IMR-90 (cell line): ENCODE data around the gene URB1. TPM values are rescaled to one million over a fixed set of nuclear protein-coding genes. Genes with fewer than 3 reads are reported as not detected.
"Not testable (repeated sequence)": the region's sequence is repeated elsewhere in the genome, so short reads cannot be mapped to it uniquely, and the experiment has no call there.

Source experiments
- ATAC-seq: fragments of 200-7000 bp; cut with Tn5 transposase; 2 replicates; pipeline ENCODE4 v1.9.1; 2020; ENCODE audit warnings: low read depth, mild to moderate bottlenecking, moderate library complexity
- BruUV-seq: library from RNA; stranded (reverse); fragments of 400-500 nt; replicated peaks from 2 replicates; lab custom pipeline; 2021; lab: Mats Ljungman, UMichigan
- CTCF ChIA-PET: fragments of 300-600 bp; formaldehyde crosslinking; extraction: SDS; loops from one replicate; lab custom pipeline; 2021; ENCODE audit warnings: antibody characterized with exemption; lab: Yijun Ruan, JAX
- POLR2A ChIA-PET: fragments of 300-600 bp; sonication (Branson Sonifier 250); formaldehyde crosslinking; loops from one replicate; lab custom pipeline; 2022; ENCODE audit warnings: antibody characterized with exemption; ENCODE audit not compliant: unreplicated experiment; lab: Charles Lee
- DNase-seq: peaks from one replicate; pipeline ENCODE4 v3.0.0; 2013
- H2AFZ ChIP-seq: replicated peaks from 2 replicates; pipeline ENCODE3; 2013; ENCODE audit warnings: low read length, mild to moderate bottlenecking; ENCODE audit not compliant: poor library complexity
- H2AK5ac ChIP-seq: 2 replicates; pipeline ENCODE4 v1.6.1; 2013; ENCODE audit warnings: low read depth, low read length, inconsistent platforms
- H2AK9ac ChIP-seq: replicated peaks from 2 replicates; pipeline ENCODE3; 2013; ENCODE audit warnings: mild to moderate bottlenecking, low read depth, low read length, moderate library complexity; ENCODE audit not compliant: poor library complexity
- H2BK120ac ChIP-seq: 2 replicates; pipeline ENCODE4 v1.6.1; 2013; ENCODE audit warnings: low read depth, low read length, inconsistent platforms
- H2BK15ac ChIP-seq: 3 replicates; pipeline ENCODE4 v1.6.1; 2013; ENCODE audit warnings: low read depth, low read length, inconsistent platforms
- H2BK20ac ChIP-seq: 2 replicates; pipeline ENCODE4 v1.6.1; 2013; ENCODE audit warnings: low read depth, mild to moderate bottlenecking, inconsistent platforms, low read length, moderate library complexity
- H2BK5ac ChIP-seq: 2 replicates; pipeline ENCODE4 v1.6.1; 2013; ENCODE audit warnings: mild to moderate bottlenecking, low read depth, low read length, inconsistent platforms; ENCODE audit not compliant: poor library complexity, severe bottlenecking
- H3K14ac ChIP-seq: replicated peaks from 2 replicates; pipeline ENCODE4 v1.6.1; 2013; ENCODE audit warnings: low read depth, low read length, inconsistent platforms
- H3K18ac ChIP-seq: 2 replicates; pipeline ENCODE4 v1.6.1; 2013; ENCODE audit warnings: low read depth, low read length, control low read depth
- H3K23ac ChIP-seq: 2 replicates; pipeline ENCODE4 v1.6.1; 2013; ENCODE audit warnings: low read depth, low read length, inconsistent platforms
- H3K27ac ChIP-seq: 2 replicates; pipeline ENCODE4 v1.5.1; 2013; ENCODE audit warnings: mild to moderate bottlenecking, control low read depth, low read length; ENCODE audit not compliant: insufficient read depth
- H3K27me3 ChIP-seq: 2 replicates; pipeline ENCODE4 v1.6.1; 2013; ENCODE audit warnings: low read length; ENCODE audit not compliant: control insufficient read depth, insufficient read depth
- H3K36me3 ChIP-seq: 2 replicates; pipeline ENCODE4 v1.6.1; 2013; ENCODE audit warnings: low read length, mixed read lengths; ENCODE audit not compliant: control insufficient read depth, insufficient read depth
- H3K4ac ChIP-seq: 2 replicates; pipeline ENCODE4 v1.6.1; 2013; ENCODE audit warnings: low read depth, low read length, inconsistent platforms
- H3K4me1 ChIP-seq: 2 replicates; pipeline ENCODE4 v1.6.1; 2013; ENCODE audit warnings: low read length, mixed read lengths; ENCODE audit not compliant: control insufficient read depth, insufficient read depth
- H3K4me2 ChIP-seq: 2 replicates; pipeline ENCODE4 v1.6.1; 2013; ENCODE audit warnings: low read depth, mild to moderate bottlenecking, control low read depth, low read length, moderate library complexity
- H3K4me3 ChIP-seq: 2 replicates; pipeline ENCODE4 v1.5.1; 2013; ENCODE audit warnings: low read depth, mild to moderate bottlenecking, control low read depth, low read length, moderate library complexity; ENCODE audit not compliant: insufficient read depth
- H3K56ac ChIP-seq: 2 replicates; pipeline ENCODE4 v1.6.1; 2013; ENCODE audit warnings: low read length, inconsistent platforms; ENCODE audit not compliant: insufficient read depth; ENCODE audit errors: extremely low read depth
- H3K79me1 ChIP-seq, 2 experiments: 2 replicates each; pipeline ENCODE4 v1.6.1; 2013; ENCODE audit warnings: low read length in 2 of 2, inconsistent platforms in 1 of 2, low read depth in 1 of 2
- H3K9ac ChIP-seq: 2 replicates; pipeline ENCODE4 v1.6.1; 2013; ENCODE audit warnings: low read depth, low read length, control low read depth
- H3K9me1 ChIP-seq: 2 replicates; pipeline ENCODE4 v1.6.1; 2013; ENCODE audit warnings: low read length, inconsistent platforms; ENCODE audit not compliant: insufficient read depth
- H3K9me3 ChIP-seq: 2 replicates; pipeline ENCODE4 v1.6.1; 2013; ENCODE audit warnings: low read length; ENCODE audit not compliant: control insufficient read depth, insufficient read depth
- H4K20me1 ChIP-seq: 2 replicates; pipeline ENCODE4 v1.6.1; 2013; ENCODE audit warnings: low read length, inconsistent platforms; ENCODE audit not compliant: insufficient read depth
- H4K5ac ChIP-seq: 2 replicates; pipeline ENCODE4 v1.6.1; 2013; ENCODE audit warnings: mild to moderate bottlenecking, low read depth, low read length, control low read depth
- H4K8ac ChIP-seq, 2 experiments: 2 replicates each; pipeline ENCODE4 v1.6.1; 2013; ENCODE audit warnings: low read depth in 2 of 2, low read length in 2 of 2, control low read depth in 1 of 2, inconsistent platforms in 1 of 2
- H4K91ac ChIP-seq: 2 replicates; pipeline ENCODE4 v1.6.1; 2013; ENCODE audit warnings: low read depth, low read length, inconsistent platforms; ENCODE audit not compliant: insufficient read depth
- WGBS, 2 experiments: methylation state at CpG; one replicate each; pipeline versions ENCODE4 v1.1.5 to v1.1.7; 2013; ENCODE audit warnings: missing lambda C conversion rate in 2 of 2; ENCODE audit not compliant: insufficient read length in 1 of 2; ENCODE audit errors: extremely low coverage in 2 of 2; 5-methylcytosine and 5-hydroxymethylcytosine counted together
- dilution Hi-C: fragments of 300-500 bp; cut with HindIII; formaldehyde crosslinking; loops from one replicate; pipeline ENCODE4 v1.14.3; 2018; ENCODE audit warnings: low sequenced_read_pairs; ENCODE audit not compliant: unreplicated experiment
- in situ Hi-C: fragments of 300-500 bp; cut with MboI; formaldehyde crosslinking; loops from 3 replicates; pipeline ENCODE4 v1.14.3; 2019; ENCODE audit warnings: low sequenced_read_pairs, inconsistent platforms, mixed read lengths
- intact Hi-C: fragments of 100-400 bp; cut with micrococcal nuclease; formaldehyde crosslinking; loops from 2 replicates; pipeline ENCODE4 v1.10.0; 2022
- polyA plus RNA-seq, 3 experiments: library from polyadenylated mRNA; depleted of rRNA; stranded (reverse); fragments of >200 nt; gene quantifications; 2 replicates each; pipeline ENCODE4 v1.2.3, GENCODE V29; 2012; ENCODE audit warnings: low replicate concordance in 1 of 3
- total RNA-seq: library from RNA; depleted of rRNA; stranded (reverse); fragments of >200 nt; gene quantifications from 2 replicates; pipeline ENCODE4 v1.2.3, GENCODE V29; 2012

URB1 gene
- total and polyA plus RNA-seq, 2 of the 4 experiments (the other 2 are of a cell fraction): 9.2 to 12.7 TPM

- H3K56ac ChIP-seq, H3K23ac ChIP-seq, H3K27me3 ChIP-seq, H3K18ac ChIP-seq, BruUV-seq, H4K8ac ChIP-seq, H3K79me1 ChIP-seq, H2BK120ac ChIP-seq, H3K4ac ChIP-seq, intact Hi-C loops, H2AK5ac ChIP-seq, H4K91ac ChIP-seq, DNase-seq, H4K20me1 ChIP-seq, H2BK20ac ChIP-seq, dilution Hi-C loops, H4K5ac ChIP-seq, in situ Hi-C loops, H3K27ac ChIP-seq, ATAC-seq, H3K14ac ChIP-seq, H3K9ac ChIP-seq, H3K9me3 ChIP-seq, H2AK9ac ChIP-seq, H3K4me1 ChIP-seq, H3K4me3 ChIP-seq, H2AFZ ChIP-seq, H2BK15ac ChIP-seq, H3K4me2 ChIP-seq, H3K9me1 ChIP-seq, H2BK5ac ChIP-seq: not testable (repeated sequence)
- H3K36me3 ChIP-seq: peaks cover 24% of the 10 kb centered on the region
- ChIA-PET POLR2A (interaction anchor here (0.5 kb wide), 1 partner anchor 501 kb away, joined by 3 read pairs; no protein-coding TSS in a partner anchor), CTCF (interaction anchor here (0.7 kb wide), 1 partner anchor 1174 kb away, joined by 3 read pairs; no protein-coding TSS in a partner anchor)
- no CpG with 5 or more reads among the region's 9 CpGs for WGBS, 2 experiments
These were observed 81.8 kb downstream of the URB1 start for GRCh38 chr21:32310976-32311375.
